ENCODE data around the gene GPATCH11. TPM values are rescaled to one million over a fixed set of nuclear protein-coding genes. Genes with fewer than 3 reads are reported as not detected.

The GPATCH11 gene
- total RNA-seq, 1 donor = 6.2 TPM

DNA sequence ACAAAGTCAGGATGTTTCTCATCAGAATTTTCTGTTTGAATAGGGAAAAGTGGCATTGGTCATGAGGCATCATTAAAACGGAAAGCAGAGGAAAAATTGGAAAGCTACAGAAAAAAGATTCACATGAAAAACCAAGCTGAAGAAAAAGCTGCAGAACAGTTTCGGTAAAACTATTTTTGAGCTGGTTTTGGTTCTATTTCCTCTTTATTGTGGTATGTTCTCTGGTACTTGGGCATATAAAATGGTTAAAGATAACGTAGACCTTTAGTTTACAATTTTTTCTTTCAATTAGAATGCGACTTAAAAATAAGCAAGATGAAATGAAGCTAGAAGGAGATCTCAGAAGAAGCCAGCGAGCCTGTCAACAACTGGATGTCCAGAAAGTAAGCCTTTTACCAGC lies 7.6 kb downstream of the GPATCH11 start:
- Histone ChIP-seq H3K27me3 (ENCODE audit: insufficient read depth, low read length) (no peaks in the 10 kb centered on the region), H4K20me1 (ENCODE audit: insufficient read depth, low read length) (no peaks in the 10 kb centered on the region), H3K36me3 (ENCODE audit: insufficient read depth, low read length) (peaks cover 48% of the 10 kb centered on the region), H3K4me3 (ENCODE audit: insufficient read depth, low read length) (no peak overlapping the region), H3K4me1 (ENCODE audit: insufficient read depth, low read length) (no peaks in the 10 kb centered on the region), H2AFZ (ENCODE audit: low read length) (no peak overlapping the region), H3K79me2 (ENCODE audit: insufficient read depth, low read length) (peaks cover 7% of the 10 kb centered on the region), H3K4me2 (ENCODE audit: insufficient read depth, low read length) (no peak overlapping the region), H3K27ac (ENCODE audit: low read depth, low read length) (no peak overlapping the region), H3K9me3 (ENCODE audit: low read depth, low read length) (no peaks in the 10 kb centered on the region)
- no peak for DNase-seq (ENCODE audit: insufficient read length, low spot score, missing footprints)
- TF ChIP-seq CTCF (IDR thresholded peaks at IDR 0.05; ENCODE audit: extremely low read depth, low read depth, low read length) = no peak

- H3K27me3 ChIP-seq (ENCODE audit: insufficient read depth, low read length) = no peaks in the 10 kb centered on the region
- H3K4me1 ChIP-seq (ENCODE audit: insufficient read depth, low read length) = no peaks in the 10 kb centered on the region
- no peak overlapping the region for H3K4me3 ChIP-seq (ENCODE audit: insufficient read depth, low read length)
- no peak overlapping the region for H3K27ac ChIP-seq (ENCODE audit: low read depth, low read length)
- H3K9me3 ChIP-seq (ENCODE audit: low read depth, low read length) = no peaks in the 10 kb centered on the region
- no peak for DNase-seq (ENCODE audit: insufficient read length, low spot score, missing footprints)
- TF ChIP-seq CTCF (IDR thresholded peaks at IDR 0.05; ENCODE audit: extremely low read depth, low read depth, low read length) = no peak
- no peaks in the 10 kb centered on the region for H4K20me1 ChIP-seq (ENCODE audit: insufficient read depth, low read length)
- H3K4me2 ChIP-seq (ENCODE audit: insufficient read depth, low read length) = no peak overlapping the region
- no peaks in the 10 kb centered on the region for H3K79me2 ChIP-seq (ENCODE audit: insufficient read depth, low read length)
- H2AFZ ChIP-seq (ENCODE audit: low read length) = no peak overlapping the region
- peaks cover 55% of the 10 kb centered on the region for H3K36me3 ChIP-seq (ENCODE audit: insufficient read depth, low read length)
Measured at GRCh38 chr2:37096568-37096967, 12.2 kb downstream of the GPATCH11 start.

DNA sequence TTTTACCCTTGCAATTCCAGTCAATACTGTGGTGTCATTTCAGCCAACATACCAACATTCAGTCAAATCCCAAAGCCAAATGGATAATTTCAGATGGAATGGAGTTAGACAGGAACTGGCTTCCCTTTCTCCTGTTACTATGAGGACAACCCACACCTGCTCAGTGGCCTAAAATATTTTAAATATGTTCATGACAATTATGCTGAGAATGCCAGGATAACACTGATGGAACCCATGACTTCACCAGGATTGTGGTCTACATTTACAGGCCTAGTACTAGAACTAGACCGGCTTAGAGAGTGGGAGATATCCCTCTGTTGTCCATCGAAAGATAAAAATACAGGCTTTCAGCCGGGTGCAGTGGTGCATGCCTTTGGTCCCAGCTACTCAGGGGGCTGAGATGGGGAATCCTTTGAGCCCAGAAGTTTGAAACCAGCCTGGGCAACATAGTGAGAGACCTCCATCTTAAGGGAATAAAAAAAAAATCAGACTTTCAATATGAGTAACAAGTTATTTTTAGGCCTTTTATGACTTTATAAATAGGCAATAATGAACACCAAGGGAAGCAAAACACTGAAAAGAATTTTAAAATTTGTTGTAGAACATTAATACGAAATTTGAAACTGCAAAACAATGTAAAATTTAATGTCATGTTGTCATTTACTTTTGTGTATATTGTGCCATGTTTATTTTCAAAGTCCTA lies 14.2 kb downstream of the GPATCH11 start:
- H3K9me3 ChIP-seq (ENCODE audit: low read depth, low read length) = no peaks in the 10 kb centered on the region
- peaks cover 55% of the 10 kb centered on the region for H3K36me3 ChIP-seq (ENCODE audit: insufficient read depth, low read length)
- no peaks in the 10 kb centered on the region for H3K79me2 ChIP-seq (ENCODE audit: insufficient read depth, low read length)
- no peak overlapping the region for H3K27ac ChIP-seq (ENCODE audit: low read depth, low read length)
- H3K4me1 ChIP-seq (ENCODE audit: insufficient read depth, low read length) = peaks cover 4% of the 10 kb centered on the region
- H3K4me3 ChIP-seq (ENCODE audit: insufficient read depth, low read length) = no peak overlapping the region
- H4K20me1 ChIP-seq (ENCODE audit: insufficient read depth, low read length) = no peaks in the 10 kb centered on the region
- no peak for TF ChIP-seq CTCF (IDR thresholded peaks at IDR 0.05; ENCODE audit: extremely low read depth, low read depth, low read length)
- no peak for DNase-seq (ENCODE audit: insufficient read length, low spot score, missing footprints)
- no peak overlapping the region for H2AFZ ChIP-seq (ENCODE audit: low read length)
- no peaks in the 10 kb centered on the region for H3K27me3 ChIP-seq (ENCODE audit: insufficient read depth, low read length)
- H3K4me2 ChIP-seq (ENCODE audit: insufficient read depth, low read length) = no peak overlapping the region

DNA sequence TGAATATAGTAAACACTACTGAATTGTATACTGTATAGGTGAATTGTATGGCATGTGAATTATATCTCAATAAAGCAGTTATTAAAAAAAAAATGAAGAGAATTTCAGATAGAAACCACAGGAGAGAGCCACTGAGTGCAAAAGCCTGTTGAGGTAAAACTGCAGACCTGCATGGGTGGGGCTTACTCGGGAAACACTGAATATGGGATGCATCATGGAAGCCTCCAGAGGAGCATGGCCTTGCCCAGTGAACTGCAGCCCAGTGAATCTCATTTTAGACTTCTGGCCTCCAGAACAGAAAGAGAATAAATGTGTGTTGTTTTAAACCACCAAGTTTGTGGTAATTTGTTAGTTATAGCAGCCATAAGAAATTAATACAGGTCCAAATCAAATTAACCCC lies 15.7 kb downstream of the GPATCH11 start:
- no peak overlapping the region for H3K4me2 ChIP-seq (ENCODE audit: insufficient read depth, low read length)
- peaks cover 13% of the 10 kb centered on the region for H3K4me1 ChIP-seq (ENCODE audit: insufficient read depth, low read length)
- no peak for DNase-seq (ENCODE audit: insufficient read length, low spot score, missing footprints)
- H3K36me3 ChIP-seq (ENCODE audit: insufficient read depth, low read length) = peaks cover 45% of the 10 kb centered on the region
- H4K20me1 ChIP-seq (ENCODE audit: insufficient read depth, low read length) = no peaks in the 10 kb centered on the region
- H2AFZ ChIP-seq (ENCODE audit: low read length) = no peak overlapping the region
- no peak overlapping the region for H3K4me3 ChIP-seq (ENCODE audit: insufficient read depth, low read length)
- no peaks in the 10 kb centered on the region for H3K79me2 ChIP-seq (ENCODE audit: insufficient read depth, low read length)
- H3K27me3 ChIP-seq (ENCODE audit: insufficient read depth, low read length) = no peaks in the 10 kb centered on the region
- H3K27ac ChIP-seq (ENCODE audit: low read depth, low read length) = no peak overlapping the region
- no peaks in the 10 kb centered on the region for H3K9me3 ChIP-seq (ENCODE audit: low read depth, low read length)
- TF ChIP-seq CTCF (IDR thresholded peaks at IDR 0.05; ENCODE audit: extremely low read depth, low read depth, low read length) = no peak

Data from osteoblast (primary cell).